HepG2 (cell line): ENCODE measurements around the gene PDZD2. TPM values are rescaled to one million over a fixed set of nuclear protein-coding genes. Genes with fewer than 3 reads are reported as not detected.

Experiments used
- ATAC-seq: fragments of 200-7000 bp; cut with Tn5 transposase; 3 replicates; pipeline ENCODE4 v1.9.1; 2020; ENCODE audit warnings: mild to moderate bottlenecking, moderate library complexity
- BruUV-seq: library from RNA; stranded (reverse); fragments of 400-500 nt; replicated peaks from 2 replicates; lab custom pipeline; 2021; lab: Mats Ljungman, UMichigan
- CTCF ChIA-PET: fragments of 300-600 bp; formaldehyde crosslinking; extraction: SDS; loops from one replicate; lab custom pipeline; 2021; ENCODE audit warnings: low total read pairs, inconsistent platforms, low intra/inter-chr PET ratio; lab: Yijun Ruan, JAX
- POLR2A ChIA-PET: fragments of 350-600 bp; sonication (Branson Sonifier 250); formaldehyde crosslinking; loops from one replicate; lab custom pipeline; 2020; ENCODE audit warnings: antibody characterized with exemption, inconsistent platforms; lab: Yijun Ruan, JAX
- DNase-seq: peaks from one replicate; pipeline ENCODE4 v3.0.0-alpha.2; 2015; ENCODE audit warnings: low spot score
- FAIRE-seq: peaks from 3 replicates; lab custom pipeline; 2011; peaks lifted over from hg19 to GRCh38; lab: Jason Lieb, UNC
- H2AFZ ChIP-seq: one replicate; pipeline ENCODE4 v1.6.1; 2011; ENCODE audit warnings: low read length, inconsistent platforms
- H3K27ac ChIP-seq: fragments of 300-600 bp; 3 replicates; pipeline ENCODE4 v1.8.0; 2011; ENCODE audit warnings: mixed run types, mild to moderate bottlenecking, mixed read lengths, low read length, inconsistent platforms; ENCODE audit not compliant: insufficient read depth; ENCODE audit errors: extremely low read length
- H3K27me3 ChIP-seq, 2 experiments: fragments of 200-600 bp in 1 of 2; 2 replicates in 1 of 2; 3 replicates in 1 of 2; pipeline versions ENCODE4 v1.6.0 to v1.8.0; 2011; ENCODE audit warnings: low read length in 2 of 2, mild to moderate bottlenecking in 2 of 2, moderate library complexity in 2 of 2, inconsistent platforms in 1 of 2; ENCODE audit not compliant: insufficient read depth in 2 of 2, control insufficient read depth in 1 of 2
- H3K36me3 ChIP-seq, 2 experiments: fragments of 200-600 bp in 1 of 2; replicated peaks in 1 of 2; 2 replicates in 1 of 2; 3 replicates in 1 of 2; pipeline versions ENCODE4 v1.5.1 to v1.8.0; 2011; ENCODE audit warnings: low read length in 2 of 2, inconsistent platforms in 1 of 2; ENCODE audit not compliant: insufficient read depth in 2 of 2, control insufficient read depth in 1 of 2
- H3K4me1 ChIP-seq: 2 replicates; pipeline ENCODE4 v1.5.1; 2012; ENCODE audit warnings: low read length, inconsistent platforms; ENCODE audit not compliant: insufficient read depth
- H3K4me2 ChIP-seq: 2 replicates; pipeline ENCODE4 v1.6.0; 2011; ENCODE audit warnings: low read depth, low read length, inconsistent platforms
- H3K4me3 ChIP-seq, 3 experiments: fragments of 200-600 bp in 1 of 3; sonication (generic), shearing (Covaris generic) in 1 of 3; replicated peaks in 1 of 3; 2 replicates each; pipeline ENCODE4 v1.5.1; 2011 to 2016; ENCODE audit warnings: low read length in 3 of 3, inconsistent platforms in 2 of 3, low read depth in 2 of 3, mild to moderate bottlenecking in 2 of 3, control low read depth in 1 of 3, mixed read lengths in 1 of 3; ENCODE audit not compliant: insufficient read depth in 1 of 3
- H3K79me2 ChIP-seq: one replicate; pipeline ENCODE4 v1.6.1; 2011; ENCODE audit warnings: low read length, inconsistent platforms; ENCODE audit not compliant: insufficient read depth
- H3K9ac ChIP-seq: 2 replicates; pipeline ENCODE4 v1.6.0; 2011; ENCODE audit warnings: mild to moderate bottlenecking, low read depth, low read length, inconsistent platforms; ENCODE audit not compliant: insufficient read depth
- H3K9me3 ChIP-seq: 2 replicates; pipeline ENCODE4 v1.5.1; 2012; ENCODE audit warnings: mild to moderate bottlenecking, low read length
- H4K20me1 ChIP-seq: 2 replicates; pipeline ENCODE4 v1.6.0; 2011; ENCODE audit warnings: inconsistent platforms, mild to moderate bottlenecking, low read length, moderate library complexity; ENCODE audit not compliant: insufficient read depth
- HHEX ChIP-seq: IDR thresholded peaks from 2 replicates; pipeline ENCODE4 v1.6.1; 2016; ENCODE audit warnings: control low read depth
- NFATC3 ChIP-seq: sonication (generic); formaldehyde crosslinking; IDR thresholded peaks from 2 replicates; pipeline ENCODE4 v1.5.1; 2020; ENCODE audit warnings: mild to moderate bottlenecking, missing genetic modification reagents
- SRSF4 ChIP-seq: fragments of 200-400 bp; formaldehyde crosslinking; IDR thresholded peaks from one replicate; pipeline ENCODE4 v1.6.1; 2018; ENCODE audit warnings: mild to moderate bottlenecking, low read depth, low read length, moderate library complexity; ENCODE audit not compliant: poor library complexity, severe bottlenecking
- STAG1 ChIP-seq: sonication (generic); formaldehyde crosslinking; IDR thresholded peaks from 2 replicates; pipeline ENCODE4 v1.4.0; 2020; ENCODE audit warnings: missing genetic modification reagents
- ZBTB3 ChIP-seq: sonication (generic); formaldehyde crosslinking; IDR thresholded peaks from 2 replicates; pipeline ENCODE4 v1.4.0; 2020; ENCODE audit warnings: low read depth, mild to moderate bottlenecking, moderate library complexity, missing genetic modification reagents, borderline replicate concordance
- ZNF205 ChIP-seq: IDR thresholded peaks from 2 replicates; pipeline ENCODE4 v1.6.1; 2018; ENCODE audit warnings: missing biosample characterization, missing genetic modification reagents
- WGBS: methylation state at CpG from one replicate; pipeline ENCODE4 v1.1.6; 2017; ENCODE audit warnings: low lambda C conversion rate; 5-methylcytosine and 5-hydroxymethylcytosine counted together
- in situ Hi-C: cut with HindIII; loops from 2 replicates; pipeline ENCODE4 v1.10.0; 2017; ENCODE audit warnings: low pct_unique_long_range_greater_than_20kb; ENCODE audit not compliant: extremely low pct_ligation_motif_present
- intact Hi-C: fragments of 100-400 bp; cut with micrococcal nuclease; formaldehyde crosslinking; loops from one replicate; pipeline ENCODE4 v1.10.0; 2022; ENCODE audit not compliant: unreplicated experiment
- polyA plus RNA-seq, 8 experiments: library from polyadenylated mRNA; depleted of rRNA in 3 of 8; stranded (reverse) in 7 of 8; unstranded in 1 of 8; fragments of >200 nt; fragmentation: Illumina TruSeq in 4 of 8; extraction: Trizol in 4 of 8; gene quantifications; 2 replicates each; pipeline versions ENCODE4 v1.2.1 to v1.2.3, GENCODE V29; 2011 to 2016; ENCODE audit warnings: low read depth in 4 of 8, missing spikeins in 1 of 8, mixed read lengths in 1 of 8; ENCODE audit not compliant: insufficient read depth in 1 of 8
- total RNA-seq, 5 experiments: library from RNA; depleted of rRNA; stranded (reverse); fragments of >200 nt; fragmentation: Illumina TruSeq; extraction: Trizol; gene quantifications; 2 replicates each; pipeline ENCODE4 v1.2.3, GENCODE V29; 2016; ENCODE audit warnings: low read depth in 1 of 5
- TF ChIP-seq, protein P1 (sequence below): IDR thresholded peaks from 2 replicates; pipeline ENCODE4 v1.4.0; 2020; ENCODE audit warnings: mild to moderate bottlenecking, missing genetic modification reagents
- TF ChIP-seq, protein P2 (sequence below): sonication (generic); formaldehyde crosslinking; IDR thresholded peaks from 2 replicates; pipeline ENCODE4 v1.5.1; 2020; ENCODE audit warnings: mild to moderate bottlenecking, moderate library complexity, missing genetic modification reagents
- TF ChIP-seq, protein P3 (sequence below): sonication (generic); formaldehyde crosslinking; IDR thresholded peaks from 2 replicates; pipeline ENCODE4 v1.5.0; 2020; ENCODE audit warnings: mild to moderate bottlenecking, missing genetic modification reagents, moderate library complexity

The PDZD2 gene
- total and polyA plus RNA-seq, 2 of the 13 experiments (the other 11 are each of a cell fraction or from before 2014, with no cell fraction given), result 0.04 TPM; not detected in 1

DNA sequence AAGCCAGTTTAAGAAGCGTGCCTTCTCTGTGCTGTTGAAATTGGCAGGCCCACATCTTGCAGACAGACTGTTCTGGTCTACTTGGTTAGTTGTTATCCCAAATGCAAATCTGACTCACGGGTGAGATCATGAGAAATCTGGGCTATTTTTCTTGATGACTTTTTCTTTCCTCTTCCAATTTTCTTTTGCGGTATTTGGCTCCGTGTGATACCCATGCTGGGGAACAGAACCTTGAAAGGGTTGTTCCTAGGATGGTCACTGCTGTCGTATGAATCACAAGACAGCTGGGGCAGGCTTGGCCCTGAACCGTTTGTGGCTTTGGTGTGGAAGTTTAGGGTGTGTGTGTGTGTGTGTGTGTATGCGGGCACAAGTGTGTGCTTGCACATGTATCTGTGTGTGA lies 24.6 kb downstream of the PDZD2 start (continued):
- TF ChIP-seq, protein P1, sequence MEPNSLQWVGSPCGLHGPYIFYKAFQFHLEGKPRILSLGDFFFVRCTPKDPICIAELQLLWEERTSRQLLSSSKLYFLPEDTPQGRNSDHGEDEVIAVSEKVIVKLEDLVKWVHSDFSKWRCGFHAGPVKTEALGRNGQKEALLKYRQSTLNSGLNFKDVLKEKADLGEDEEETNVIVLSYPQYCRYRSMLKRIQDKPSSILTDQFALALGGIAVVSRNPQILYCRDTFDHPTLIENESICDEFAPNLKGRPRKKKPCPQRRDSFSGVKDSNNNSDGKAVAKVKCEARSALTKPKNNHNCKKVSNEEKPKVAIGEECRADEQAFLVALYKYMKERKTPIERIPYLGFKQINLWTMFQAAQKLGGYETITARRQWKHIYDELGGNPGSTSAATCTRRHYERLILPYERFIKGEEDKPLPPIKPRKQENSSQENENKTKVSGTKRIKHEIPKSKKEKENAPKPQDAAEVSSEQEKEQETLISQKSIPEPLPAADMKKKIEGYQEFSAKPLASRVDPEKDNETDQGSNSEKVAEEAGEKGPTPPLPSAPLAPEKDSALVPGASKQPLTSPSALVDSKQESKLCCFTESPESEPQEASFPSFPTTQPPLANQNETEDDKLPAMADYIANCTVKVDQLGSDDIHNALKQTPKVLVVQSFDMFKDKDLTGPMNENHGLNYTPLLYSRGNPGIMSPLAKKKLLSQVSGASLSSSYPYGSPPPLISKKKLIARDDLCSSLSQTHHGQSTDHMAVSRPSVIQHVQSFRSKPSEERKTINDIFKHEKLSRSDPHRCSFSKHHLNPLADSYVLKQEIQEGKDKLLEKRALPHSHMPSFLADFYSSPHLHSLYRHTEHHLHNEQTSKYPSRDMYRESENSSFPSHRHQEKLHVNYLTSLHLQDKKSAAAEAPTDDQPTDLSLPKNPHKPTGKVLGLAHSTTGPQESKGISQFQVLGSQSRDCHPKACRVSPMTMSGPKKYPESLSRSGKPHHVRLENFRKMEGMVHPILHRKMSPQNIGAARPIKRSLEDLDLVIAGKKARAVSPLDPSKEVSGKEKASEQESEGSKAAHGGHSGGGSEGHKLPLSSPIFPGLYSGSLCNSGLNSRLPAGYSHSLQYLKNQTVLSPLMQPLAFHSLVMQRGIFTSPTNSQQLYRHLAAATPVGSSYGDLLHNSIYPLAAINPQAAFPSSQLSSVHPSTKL (CRISPR knock-in tag), result no peak
- no peak for TF ChIP-seq NFATC3
- no peak for TF ChIP-seq ZBTB3
- TF ChIP-seq, protein P2, sequence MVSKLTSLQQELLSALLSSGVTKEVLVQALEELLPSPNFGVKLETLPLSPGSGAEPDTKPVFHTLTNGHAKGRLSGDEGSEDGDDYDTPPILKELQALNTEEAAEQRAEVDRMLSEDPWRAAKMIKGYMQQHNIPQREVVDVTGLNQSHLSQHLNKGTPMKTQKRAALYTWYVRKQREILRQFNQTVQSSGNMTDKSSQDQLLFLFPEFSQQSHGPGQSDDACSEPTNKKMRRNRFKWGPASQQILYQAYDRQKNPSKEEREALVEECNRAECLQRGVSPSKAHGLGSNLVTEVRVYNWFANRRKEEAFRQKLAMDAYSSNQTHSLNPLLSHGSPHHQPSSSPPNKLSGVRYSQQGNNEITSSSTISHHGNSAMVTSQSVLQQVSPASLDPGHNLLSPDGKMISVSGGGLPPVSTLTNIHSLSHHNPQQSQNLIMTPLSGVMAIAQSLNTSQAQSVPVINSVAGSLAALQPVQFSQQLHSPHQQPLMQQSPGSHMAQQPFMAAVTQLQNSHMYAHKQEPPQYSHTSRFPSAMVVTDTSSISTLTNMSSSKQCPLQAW (CRISPR knock-in tag), result no peak

DNA sequence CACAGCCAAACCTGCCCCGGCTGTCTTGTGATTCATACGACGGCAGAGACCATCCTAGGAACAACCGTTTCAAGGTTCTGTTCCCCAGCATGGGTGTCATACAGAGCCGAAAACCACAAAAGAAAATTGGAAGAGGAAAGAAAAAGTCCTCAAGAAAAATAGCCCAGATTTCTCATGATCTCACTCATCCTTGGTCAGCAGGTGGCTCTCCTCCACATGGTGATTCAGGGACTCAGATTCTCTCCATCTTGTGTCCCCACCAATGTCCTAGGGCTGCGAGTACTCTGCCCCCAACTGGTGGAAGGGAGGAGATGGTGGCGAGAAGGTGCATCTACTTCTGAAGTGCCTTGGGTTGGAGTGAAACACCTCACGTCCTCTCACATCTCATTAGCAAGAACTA lies 25.6 kb downstream of the PDZD2 start:
- no peaks in the 10 kb centered on the region for H3K4me1 ChIP-seq
- POLR2A ChIA-PET, result no interaction called here
- in situ Hi-C loops (no loop called here), intact Hi-C loops (no loop called here)
- H3K79me2 ChIP-seq, result no peaks in the 10 kb centered on the region
- H3K27me3 ChIP-seq, result peaks cover 0 to 15% of the 10 kb centered on the region in 2 experiments; a peak in 3 of 5 replicates
- H3K4me3 ChIP-seq, result no peak overlapping the region
- peak; percentile 89 for ATAC-seq
- no peak overlapping the region for H3K4me2 ChIP-seq
- CTCF ChIA-PET, result no interaction called here
- DNase-seq, result peak; percentile 55
- H3K9ac ChIP-seq, result no peak overlapping the region
- H3K27ac ChIP-seq, result no peak overlapping the region
- H3K9me3 ChIP-seq, result no peaks in the 10 kb centered on the region
- peak; percentile 90 for FAIRE-seq
- 18% methylated on average over 8 of the region's 8 CpGs for WGBS
- H4K20me1 ChIP-seq, result no peaks in the 10 kb centered on the region
- no peaks in the 10 kb centered on the region for H3K36me3 ChIP-seq
- H2AFZ ChIP-seq, result no peak overlapping the region
- TF ChIP-seq STAG1 (CRISPR knock-in tag) (peak; percentile 41), HHEX (no peak), SRSF4 (no peak), ZNF205 (CRISPR knock-in tag) (no peak)
- TF ChIP-seq, protein P3, sequence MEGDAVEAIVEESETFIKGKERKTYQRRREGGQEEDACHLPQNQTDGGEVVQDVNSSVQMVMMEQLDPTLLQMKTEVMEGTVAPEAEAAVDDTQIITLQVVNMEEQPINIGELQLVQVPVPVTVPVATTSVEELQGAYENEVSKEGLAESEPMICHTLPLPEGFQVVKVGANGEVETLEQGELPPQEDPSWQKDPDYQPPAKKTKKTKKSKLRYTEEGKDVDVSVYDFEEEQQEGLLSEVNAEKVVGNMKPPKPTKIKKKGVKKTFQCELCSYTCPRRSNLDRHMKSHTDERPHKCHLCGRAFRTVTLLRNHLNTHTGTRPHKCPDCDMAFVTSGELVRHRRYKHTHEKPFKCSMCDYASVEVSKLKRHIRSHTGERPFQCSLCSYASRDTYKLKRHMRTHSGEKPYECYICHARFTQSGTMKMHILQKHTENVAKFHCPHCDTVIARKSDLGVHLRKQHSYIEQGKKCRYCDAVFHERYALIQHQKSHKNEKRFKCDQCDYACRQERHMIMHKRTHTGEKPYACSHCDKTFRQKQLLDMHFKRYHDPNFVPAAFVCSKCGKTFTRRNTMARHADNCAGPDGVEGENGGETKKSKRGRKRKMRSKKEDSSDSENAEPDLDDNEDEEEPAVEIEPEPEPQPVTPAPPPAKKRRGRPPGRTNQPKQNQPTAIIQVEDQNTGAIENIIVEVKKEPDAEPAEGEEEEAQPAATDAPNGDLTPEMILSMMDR (CRISPR knock-in tag), result peak; percentile 53
- BruUV-seq, result no TSS peak
